ENCODE data around the gene AGXT.

Gene AGXT

DNA sequence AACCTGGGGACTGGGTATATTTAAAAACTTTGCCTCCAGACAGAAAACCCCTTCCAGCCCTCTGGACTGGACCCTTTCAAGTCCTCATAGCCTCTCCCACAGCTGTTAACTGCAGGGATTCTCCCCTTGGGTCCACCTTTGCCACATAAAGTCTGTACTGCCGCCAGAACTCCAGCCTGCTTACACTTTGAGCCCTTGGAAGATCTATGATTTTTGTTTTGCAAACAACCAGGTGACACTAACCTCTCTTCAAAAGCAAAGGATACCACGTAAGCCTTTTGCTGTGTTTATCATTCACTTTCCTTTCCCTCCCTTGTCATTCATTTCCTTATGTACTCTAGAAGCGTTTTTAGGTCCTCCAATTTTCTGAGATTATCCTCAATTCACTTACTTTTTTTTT lies 4.1 kb upstream of the AGXT start:
- TF ChIP-seq, protein P1, sequence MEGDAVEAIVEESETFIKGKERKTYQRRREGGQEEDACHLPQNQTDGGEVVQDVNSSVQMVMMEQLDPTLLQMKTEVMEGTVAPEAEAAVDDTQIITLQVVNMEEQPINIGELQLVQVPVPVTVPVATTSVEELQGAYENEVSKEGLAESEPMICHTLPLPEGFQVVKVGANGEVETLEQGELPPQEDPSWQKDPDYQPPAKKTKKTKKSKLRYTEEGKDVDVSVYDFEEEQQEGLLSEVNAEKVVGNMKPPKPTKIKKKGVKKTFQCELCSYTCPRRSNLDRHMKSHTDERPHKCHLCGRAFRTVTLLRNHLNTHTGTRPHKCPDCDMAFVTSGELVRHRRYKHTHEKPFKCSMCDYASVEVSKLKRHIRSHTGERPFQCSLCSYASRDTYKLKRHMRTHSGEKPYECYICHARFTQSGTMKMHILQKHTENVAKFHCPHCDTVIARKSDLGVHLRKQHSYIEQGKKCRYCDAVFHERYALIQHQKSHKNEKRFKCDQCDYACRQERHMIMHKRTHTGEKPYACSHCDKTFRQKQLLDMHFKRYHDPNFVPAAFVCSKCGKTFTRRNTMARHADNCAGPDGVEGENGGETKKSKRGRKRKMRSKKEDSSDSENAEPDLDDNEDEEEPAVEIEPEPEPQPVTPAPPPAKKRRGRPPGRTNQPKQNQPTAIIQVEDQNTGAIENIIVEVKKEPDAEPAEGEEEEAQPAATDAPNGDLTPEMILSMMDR (conservative IDR thresholded peaks at IDR 0.05) = no peak
- H3K27ac ChIP-seq = no peak overlapping the region

DNA sequence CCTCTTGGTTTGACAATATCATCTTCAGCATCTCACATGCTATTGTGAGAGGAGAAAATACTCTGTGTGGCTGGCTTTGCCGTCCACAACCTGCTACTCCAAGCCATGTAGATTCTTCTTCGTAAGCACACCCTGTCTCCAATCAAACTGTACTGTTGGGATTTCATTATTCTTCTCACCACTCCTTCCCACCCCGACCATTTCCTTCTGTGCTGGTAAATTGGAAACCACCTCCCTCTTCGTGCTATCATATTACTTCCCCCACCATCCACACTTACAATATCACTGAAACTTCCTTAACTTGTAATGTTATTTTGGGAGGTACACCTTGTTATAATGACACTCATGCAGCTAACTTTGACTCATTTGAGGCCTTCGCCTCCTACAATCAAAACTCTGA lies 3.2 kb upstream of the AGXT start:
- TF ChIP-seq, protein P1 (conservative IDR thresholded peaks at IDR 0.05) = no peak
- no peak overlapping the region for H3K27ac ChIP-seq

DNA sequence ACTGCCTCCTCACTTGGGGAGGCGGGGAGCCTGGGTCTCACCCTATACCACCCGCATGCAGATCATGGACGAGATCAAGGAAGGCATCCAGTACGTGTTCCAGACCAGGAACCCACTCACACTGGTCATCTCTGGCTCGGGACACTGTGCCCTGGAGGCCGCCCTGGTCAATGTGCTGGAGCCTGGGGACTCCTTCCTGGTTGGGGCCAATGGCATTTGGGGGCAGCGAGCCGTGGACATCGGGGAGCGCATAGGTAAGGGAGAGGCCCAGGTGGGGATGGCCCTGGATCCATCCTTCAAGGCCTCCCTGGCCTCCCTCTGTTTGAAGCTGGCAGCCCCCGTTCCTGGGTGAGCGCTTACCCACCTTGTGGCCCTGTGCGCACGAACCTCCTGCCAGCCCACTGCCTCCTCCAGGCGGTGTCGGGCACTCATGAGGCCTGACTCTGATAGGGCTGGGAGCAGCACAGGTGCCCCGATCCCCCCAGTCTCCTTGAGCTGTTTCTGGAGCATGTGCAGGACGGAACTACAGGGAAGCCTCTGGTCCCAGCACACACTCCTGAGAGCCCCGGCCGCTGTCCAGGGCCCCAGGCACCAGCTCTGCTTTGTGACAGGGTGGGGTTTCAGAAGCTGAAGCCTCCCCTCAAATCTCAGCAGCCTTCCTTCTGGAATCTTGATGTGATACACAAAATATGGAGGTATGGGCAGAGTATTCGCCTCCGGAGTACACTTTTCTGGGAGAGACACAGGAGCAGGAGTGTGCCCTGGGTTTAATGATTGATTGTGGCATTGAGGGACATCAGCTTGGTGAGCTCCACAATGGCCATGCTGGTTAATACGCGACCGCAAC lies 708 bp downstream of the AGXT start:
- H3K27ac ChIP-seq = no peak overlapping the region
- TF ChIP-seq, protein P1 (conservative IDR thresholded peaks at IDR 0.05) = no peak

DNA sequence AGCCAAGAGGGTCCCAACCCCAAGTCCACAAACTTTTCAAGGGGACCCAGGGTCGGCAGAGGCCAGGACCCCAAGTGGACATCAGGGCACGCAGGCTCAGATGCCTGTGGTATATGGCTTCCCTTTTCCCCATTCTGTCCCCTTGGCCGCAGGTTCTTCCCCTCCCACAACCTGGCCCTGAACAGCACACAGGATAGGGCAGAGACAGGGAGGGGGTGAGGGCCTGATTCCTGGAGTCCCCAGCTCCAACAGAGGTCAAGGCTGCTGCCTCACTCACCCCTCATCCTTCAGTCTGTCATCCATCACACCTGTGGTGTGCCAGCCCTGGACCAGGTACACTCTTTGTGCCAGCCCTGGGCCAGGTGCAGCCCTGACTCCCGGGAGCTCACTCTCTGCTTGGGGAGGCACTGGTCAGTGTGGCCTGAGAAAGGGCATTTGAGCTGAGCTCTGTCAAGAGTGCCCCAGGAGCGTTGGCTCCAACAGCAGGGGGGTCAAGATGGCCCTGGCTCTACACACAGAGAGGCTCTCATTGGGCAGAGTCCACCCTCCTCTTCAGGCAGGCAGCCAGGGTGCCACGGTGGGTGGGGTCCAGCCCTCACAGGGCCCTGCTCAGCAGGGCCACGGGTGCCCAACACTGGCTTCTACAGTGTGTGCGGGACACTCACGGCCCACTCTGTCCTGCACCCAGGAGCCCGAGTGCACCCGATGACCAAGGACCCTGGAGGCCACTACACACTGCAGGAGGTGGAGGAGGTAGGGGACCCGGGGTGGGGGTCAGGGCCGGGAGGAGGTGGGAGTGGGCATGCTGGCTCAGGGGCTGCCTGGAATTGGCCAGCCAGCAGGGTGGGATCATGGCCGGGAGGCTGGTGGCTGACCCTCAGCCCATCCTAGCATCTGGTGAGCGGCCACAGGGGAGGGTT lies 1.6 kb downstream of the AGXT start:
- TF ChIP-seq, protein P1 (conservative IDR thresholded peaks at IDR 0.05) = no peak
- H3K27ac ChIP-seq = no peak overlapping the region

DNA sequence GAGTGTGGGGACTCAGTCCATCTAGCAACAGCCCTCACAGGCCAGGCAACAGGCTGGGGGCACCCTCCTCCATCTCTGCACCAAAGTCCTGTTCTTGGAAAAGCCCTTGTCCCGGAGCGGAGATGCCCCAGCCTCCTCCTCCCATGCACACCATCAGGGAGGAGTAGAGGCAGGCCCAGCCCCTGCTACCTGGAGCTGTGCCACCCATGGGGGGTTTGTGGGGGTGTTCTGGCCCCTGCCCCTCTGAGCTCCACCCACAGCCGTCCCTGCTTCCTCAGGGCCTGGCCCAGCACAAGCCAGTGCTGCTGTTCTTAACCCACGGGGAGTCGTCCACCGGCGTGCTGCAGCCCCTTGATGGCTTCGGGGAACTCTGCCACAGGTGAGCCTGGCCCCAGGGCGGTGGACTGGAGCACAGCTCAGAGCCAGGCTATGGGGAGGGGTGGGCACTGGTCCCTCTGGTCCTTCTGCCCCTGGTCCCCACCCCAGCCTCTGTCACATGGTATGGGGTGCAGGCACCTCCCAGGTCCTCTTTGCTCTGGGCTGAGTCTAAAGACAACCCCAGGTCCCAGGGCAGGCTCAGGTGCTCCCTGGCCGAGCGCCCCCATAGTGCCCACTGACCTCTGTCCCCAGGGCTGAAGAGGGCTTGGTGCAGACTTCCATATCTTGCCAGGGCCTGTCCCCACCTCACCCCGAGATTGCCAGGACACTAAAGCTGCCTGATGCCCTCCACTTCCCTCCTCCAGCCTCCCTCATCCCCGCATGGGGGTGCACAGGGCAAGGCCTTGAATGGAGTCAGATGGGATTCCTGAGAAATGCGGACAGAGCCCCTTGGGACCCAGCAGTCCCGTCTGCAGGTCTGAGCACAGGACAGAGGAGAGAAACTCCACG lies 2.7 kb downstream of the AGXT start:
- TF ChIP-seq, protein P1 (conservative IDR thresholded peaks at IDR 0.05) = no peak
- no peak overlapping the region for H3K27ac ChIP-seq

DNA sequence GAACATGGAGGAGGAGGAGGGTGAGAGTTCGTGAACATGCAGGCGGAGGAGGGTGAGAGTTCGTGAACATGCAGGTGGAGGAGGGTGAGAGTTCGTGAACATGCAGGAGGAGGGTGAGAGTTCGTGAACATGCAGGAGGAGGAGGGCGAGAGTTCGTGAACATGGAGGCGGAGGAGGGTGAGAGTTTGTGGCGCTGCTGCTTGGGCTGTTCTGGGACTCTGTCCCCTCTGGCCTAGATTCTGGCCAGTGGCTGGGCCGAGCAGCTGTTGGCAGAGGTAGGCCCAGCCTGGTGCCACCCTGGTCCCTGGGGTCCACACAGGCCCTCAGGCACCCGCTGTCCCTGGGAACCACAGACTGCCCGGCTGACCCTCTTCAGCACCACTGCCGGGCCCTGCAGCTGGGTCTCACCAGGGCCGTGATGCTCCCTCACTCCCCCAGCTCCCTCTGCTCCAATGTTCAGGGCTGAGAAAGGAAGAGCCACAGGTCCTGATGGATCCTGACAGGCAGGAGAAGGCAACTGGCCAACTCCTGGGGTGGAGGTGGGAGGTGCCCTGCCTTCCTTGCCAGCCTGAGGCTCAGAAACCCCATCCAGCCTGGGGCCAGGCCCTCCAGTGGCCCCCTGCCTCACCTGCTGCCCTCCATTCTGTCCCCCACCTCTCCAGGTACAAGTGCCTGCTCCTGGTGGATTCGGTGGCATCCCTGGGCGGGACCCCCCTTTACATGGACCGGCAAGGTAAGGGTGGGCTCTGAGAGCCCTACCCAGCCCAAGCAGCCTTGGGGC lies 3.9 kb downstream of the AGXT start:
- H3K27ac ChIP-seq = no peak overlapping the region
- TF ChIP-seq, protein P1 (conservative IDR thresholded peaks at IDR 0.05) = no peak

Data from VCaP (cell line).